ENCODE measurements around the gene HDDC3. TPM values are rescaled to one million over a fixed set of nuclear protein-coding genes. Genes with fewer than 3 reads are reported as not detected.
"Not testable (repeated sequence)": the region's sequence is repeated elsewhere in the genome, so short reads cannot be mapped to it uniquely, and the experiment has no call there.

Gene HDDC3
- total RNA-seq, 2 experiments from 2014 or later: 34.2 to 35.6 TPM

GRCh38 chr15:90912770-90913075 is 19.6 kb downstream of the HDDC3 start:
- ATAC-seq: no peak
- no peak for TF ChIP-seq CTCF (IDR thresholded peaks at IDR 0.05)
- DNase-seq: no peak
- intact Hi-C loops (cut with micrococcal nuclease): no loop called here
- no peaks in the 10 kb centered on the region for H3K9me3 Mint-ChIP-seq
- H3K4me3 Mint-ChIP-seq: no peak overlapping the region
- peaks cover 35% of the 10 kb centered on the region for H3K36me3 Mint-ChIP-seq (ENCODE audit: low read depth)
- CTCF ChIA-PET: interaction anchor here (2.2 kb wide), 1 partner anchor 10 kb away, joined by 8 read pairs; the partner anchor contains the start of gene MAN2A2
- no peak overlapping the region for H3K27ac Mint-ChIP-seq
- H3K4me1 Mint-ChIP-seq (ENCODE audit: low read depth): no peaks in the 10 kb centered on the region
- no peaks in the 10 kb centered on the region for H3K27me3 Mint-ChIP-seq
- POLR2A ChIA-PET: interaction anchor here (1.3 kb wide), 1 partner anchor 10 kb away, joined by 4 read pairs; no protein-coding TSS in a partner anchor

GRCh38 chr15:90911906-90912769 is 20.2 kb downstream of the HDDC3 start:
- Mint-ChIP-seq H3K27me3 (no peaks in the 10 kb centered on the region), H3K27ac (no peak overlapping the region), H3K4me3 (no peak overlapping the region), H3K36me3 (ENCODE audit: low read depth) (peaks cover 38% of the 10 kb centered on the region), H3K9me3 (no peaks in the 10 kb centered on the region), H3K4me1 (ENCODE audit: low read depth) (no peaks in the 10 kb centered on the region)
- ATAC-seq (no peak), DNase-seq (no peak)
- ChIA-PET POLR2A (no interaction called here), CTCF (interaction anchor here (2.2 kb wide), 1 partner anchor 9 kb away, joined by 8 read pairs; the partner anchor contains the start of gene MAN2A2)
- no peak for TF ChIP-seq CTCF (IDR thresholded peaks at IDR 0.05)
- intact Hi-C loops (cut with micrococcal nuclease): no loop called here

- no peaks in the 10 kb centered on the region for H3K27me3 Mint-ChIP-seq
- ChIA-PET CTCF (no interaction called here), POLR2A (no interaction called here)
- H3K4me1 Mint-ChIP-seq (ENCODE audit: low read depth): no peaks in the 10 kb centered on the region
- no peaks in the 10 kb centered on the region for H3K9me3 Mint-ChIP-seq
- ATAC-seq (no peak), DNase-seq (no peak)
- peaks cover 42% of the 10 kb centered on the region for H3K36me3 Mint-ChIP-seq (ENCODE audit: low read depth)
- H3K4me3 Mint-ChIP-seq: no peak overlapping the region
- intact Hi-C loops (cut with micrococcal nuclease): no loop called here
- no peak overlapping the region for H3K27ac Mint-ChIP-seq
- no peak for TF ChIP-seq CTCF (IDR thresholded peaks at IDR 0.05)
Measured at GRCh38 chr15:90911302-90911623, 21.1 kb downstream of the HDDC3 start.

- DNase-seq (no peak), ATAC-seq (no peak)
- Mint-ChIP-seq H3K36me3 (ENCODE audit: low read depth) (peaks cover 47% of the 10 kb centered on the region), H3K27me3 (no peaks in the 10 kb centered on the region), H3K4me1 (ENCODE audit: low read depth) (peaks cover under 1% of the 10 kb centered on the region), H3K27ac (no peak overlapping the region), H3K9me3 (no peaks in the 10 kb centered on the region), H3K4me3 (no peak overlapping the region)
- ChIA-PET POLR2A (no interaction called here), CTCF (no interaction called here)
- intact Hi-C loops (cut with micrococcal nuclease): no loop called here
- TF ChIP-seq CTCF (IDR thresholded peaks at IDR 0.05): no peak
Measured at GRCh38 chr15:90910441-90911301, 21.7 kb downstream of the HDDC3 start.

GRCh38 chr15:90909976-90910375 is 22.4 kb downstream of the HDDC3 start:
- ChIA-PET CTCF (no interaction called here), POLR2A (no interaction called here)
- intact Hi-C loops (cut with micrococcal nuclease): no loop called here
- Mint-ChIP-seq H3K27me3 (no peaks in the 10 kb centered on the region), H3K4me3 (no peak overlapping the region), H3K36me3 (ENCODE audit: low read depth) (peaks cover 49% of the 10 kb centered on the region), H3K9me3 (no peaks in the 10 kb centered on the region), H3K27ac (no peak overlapping the region), H3K4me1 (ENCODE audit: low read depth) (peaks cover 5% of the 10 kb centered on the region)
- no peak for DNase-seq
- no peak for TF ChIP-seq CTCF (IDR thresholded peaks at IDR 0.05)
- ATAC-seq: no peak

- ChIA-PET CTCF (interaction anchor here (1.0 to 1.4 kb wide), 2 partner anchors 23 to 25 kb away, joined by 3 to 5 read pairs; partner anchors contain the start of genes HDDC3 and UNC45A), POLR2A (interaction anchor here (1.6 kb wide), 1 partner anchor 9 kb away, joined by 6 read pairs; no protein-coding TSS in a partner anchor)
- H3K4me3 Mint-ChIP-seq; intact Hi-C loops (cut with micrococcal nuclease); ATAC-seq; H3K9me3 Mint-ChIP-seq; H3K27me3 Mint-ChIP-seq; H3K27ac Mint-ChIP-seq; DNase-seq; H3K4me1 Mint-ChIP-seq (ENCODE audit: low read depth): not testable (repeated sequence)
- peaks cover 52% of the 10 kb centered on the region for H3K36me3 Mint-ChIP-seq (ENCODE audit: low read depth)
Measured at GRCh38 chr15:90909449-90909848, 22.9 kb downstream of the HDDC3 start.

Measured in activated CD8-positive, alpha-beta T cell treated with anti-CD3 and anti-CD28 coated beads for 36 hours (primary cell).